GM13977 (cell line): ENCODE results near the gene ENAH.

Source experiments
- DNase-seq: peaks from one replicate; pipeline ENCODE4 v3.0.0; 2012; ENCODE audit warnings: low spot score
- CTCF ChIP-seq: IDR thresholded peaks from 2 replicates; pipeline ENCODE4 v1.5.1; 2012; ENCODE audit warnings: mild to moderate bottlenecking, control low read depth; ENCODE audit not compliant: insufficient read depth; ENCODE audit errors: extremely low read depth, missing control alignments
- in situ Hi-C: fragments of 300-500 bp; cut with MboI; formaldehyde crosslinking; loops from one replicate; pipeline ENCODE4 v1.12.0; 2022; ENCODE audit warnings: low sequenced_read_pairs, low pct_unique_long_range_greater_than_20kb, mixed read lengths, inconsistent platforms; ENCODE audit not compliant: unreplicated experiment

ENAH gene

GRCh38 chr1:225592362-225593025 lies 60.4 kb downstream of the ENAH start:
- no peak for DNase-seq
- no peak for TF ChIP-seq CTCF
- in situ Hi-C loops = no loop called here

GRCh38 chr1:225587310-225587709 lies 65.6 kb downstream of the ENAH start:
- no peak for TF ChIP-seq CTCF
- DNase-seq = no peak
- in situ Hi-C loops = no loop called here

- no peak for TF ChIP-seq CTCF
Measured at GRCh38 chr1:225581186-225581585, 71.7 kb downstream of the ENAH start.

GRCh38 chr1:225580238-225581099 lies 72.5 kb downstream of the ENAH start:
- no peak for DNase-seq
- in situ Hi-C loops = no loop called here
- TF ChIP-seq CTCF = no peak

More at GRCh38 chr1:225581186-225581585, 71.7 kb downstream of the ENAH start:
- DNase-seq = no peak
- in situ Hi-C loops = no loop called here

- no peak for DNase-seq
- in situ Hi-C loops = no loop called here
- TF ChIP-seq CTCF = no peak
Measured at GRCh38 chr1:225578251-225578977, 74.5 kb downstream of the ENAH start.

- no peak for TF ChIP-seq CTCF
- in situ Hi-C loops = no loop called here
- no peak for DNase-seq
Measured at GRCh38 chr1:225577241-225577640, 75.7 kb downstream of the ENAH start.
